ENCODE measurements around the gene SULF2.

The SULF2 gene

DNA sequence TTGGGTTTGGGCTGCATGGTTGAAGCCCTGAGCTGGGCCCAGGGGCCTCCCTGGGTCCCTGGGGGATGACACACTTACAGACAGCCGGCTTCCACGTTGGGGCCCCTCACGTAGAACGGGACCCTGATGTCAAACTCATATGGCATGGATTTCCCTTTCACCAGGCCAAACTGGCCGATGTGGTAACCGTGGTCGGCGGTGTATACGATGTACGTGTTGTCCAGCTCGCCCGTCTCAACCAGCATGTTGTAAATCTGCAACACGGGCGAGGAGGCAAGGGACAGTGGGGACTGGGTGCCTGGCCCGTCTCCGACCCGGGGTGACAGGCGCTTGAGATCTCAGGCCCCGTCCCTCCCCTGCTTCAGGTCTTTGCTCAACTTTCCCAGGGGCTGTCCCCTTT, 102.4 kb downstream of the SULF2 start:
- no peaks in the 10 kb centered on the region for H3K27me3 ChIP-seq (ENCODE audit: insufficient read depth, poor library complexity, severe bottlenecking)
- no peak for DNase-seq (ENCODE audit: low read depth in 1 of 2, low spot score in 1 of 2)
- TF ChIP-seq GABPA (IDR thresholded peaks at IDR 0.05; ENCODE audit: low read depth): no peak
- H3K27ac ChIP-seq (replicated peaks): no peak overlapping the region
- no peak overlapping the region for H3K4me3 ChIP-seq (replicated peaks; ENCODE audit: insufficient read depth, low read length)

DNA sequence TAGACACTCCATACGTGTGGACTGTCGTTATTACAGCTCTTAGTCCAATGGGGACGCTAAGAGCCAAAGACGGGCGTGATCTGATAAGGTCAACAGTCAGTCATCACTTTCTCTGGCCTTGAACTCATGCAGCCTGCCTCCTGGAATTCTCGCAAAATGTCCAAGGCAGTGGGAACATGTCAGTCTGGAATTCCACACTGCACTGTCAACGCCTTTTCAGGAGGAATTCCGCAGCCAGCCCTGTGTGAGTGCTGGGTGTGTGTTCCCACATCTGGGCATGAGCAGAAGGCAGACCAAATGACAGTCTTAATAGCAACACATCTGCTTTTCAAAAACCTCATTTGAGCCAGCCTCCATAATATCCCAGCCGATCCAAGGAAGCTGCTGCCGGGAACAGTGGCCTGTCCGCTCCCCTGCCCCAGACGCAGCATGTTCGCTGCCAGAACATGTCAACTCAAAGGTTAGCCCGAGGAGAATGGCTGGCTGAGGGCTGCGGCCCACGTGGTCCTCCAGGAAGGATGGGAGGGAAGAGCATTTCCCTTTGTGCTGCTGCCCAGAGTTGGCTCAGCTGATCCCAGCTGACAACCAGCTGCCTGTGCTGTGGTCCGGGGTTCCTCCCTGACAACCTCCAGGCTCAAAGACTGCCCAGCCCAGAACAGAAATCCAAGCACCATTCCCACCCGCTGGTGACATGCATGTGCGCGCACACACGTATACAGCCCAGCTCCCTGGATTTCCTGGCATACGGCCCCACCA, 103.1 kb downstream of the SULF2 start:
- TF ChIP-seq SPI1 (IDR thresholded peaks at IDR 0.05; ENCODE audit: borderline replicate concordance, low read depth) (no peak), POLR2AphosphoS5 (IDR thresholded peaks at IDR 0.05; ENCODE audit: low read depth) (no peak), GABPA (IDR thresholded peaks at IDR 0.05; ENCODE audit: low read depth) (no peak)
- TF ChIP-seq, protein P1, sequence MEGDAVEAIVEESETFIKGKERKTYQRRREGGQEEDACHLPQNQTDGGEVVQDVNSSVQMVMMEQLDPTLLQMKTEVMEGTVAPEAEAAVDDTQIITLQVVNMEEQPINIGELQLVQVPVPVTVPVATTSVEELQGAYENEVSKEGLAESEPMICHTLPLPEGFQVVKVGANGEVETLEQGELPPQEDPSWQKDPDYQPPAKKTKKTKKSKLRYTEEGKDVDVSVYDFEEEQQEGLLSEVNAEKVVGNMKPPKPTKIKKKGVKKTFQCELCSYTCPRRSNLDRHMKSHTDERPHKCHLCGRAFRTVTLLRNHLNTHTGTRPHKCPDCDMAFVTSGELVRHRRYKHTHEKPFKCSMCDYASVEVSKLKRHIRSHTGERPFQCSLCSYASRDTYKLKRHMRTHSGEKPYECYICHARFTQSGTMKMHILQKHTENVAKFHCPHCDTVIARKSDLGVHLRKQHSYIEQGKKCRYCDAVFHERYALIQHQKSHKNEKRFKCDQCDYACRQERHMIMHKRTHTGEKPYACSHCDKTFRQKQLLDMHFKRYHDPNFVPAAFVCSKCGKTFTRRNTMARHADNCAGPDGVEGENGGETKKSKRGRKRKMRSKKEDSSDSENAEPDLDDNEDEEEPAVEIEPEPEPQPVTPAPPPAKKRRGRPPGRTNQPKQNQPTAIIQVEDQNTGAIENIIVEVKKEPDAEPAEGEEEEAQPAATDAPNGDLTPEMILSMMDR (IDR thresholded peaks at IDR 0.05; ENCODE audit: insufficient read depth, low read length): no peak
- TF ChIP-seq, protein P2, sequence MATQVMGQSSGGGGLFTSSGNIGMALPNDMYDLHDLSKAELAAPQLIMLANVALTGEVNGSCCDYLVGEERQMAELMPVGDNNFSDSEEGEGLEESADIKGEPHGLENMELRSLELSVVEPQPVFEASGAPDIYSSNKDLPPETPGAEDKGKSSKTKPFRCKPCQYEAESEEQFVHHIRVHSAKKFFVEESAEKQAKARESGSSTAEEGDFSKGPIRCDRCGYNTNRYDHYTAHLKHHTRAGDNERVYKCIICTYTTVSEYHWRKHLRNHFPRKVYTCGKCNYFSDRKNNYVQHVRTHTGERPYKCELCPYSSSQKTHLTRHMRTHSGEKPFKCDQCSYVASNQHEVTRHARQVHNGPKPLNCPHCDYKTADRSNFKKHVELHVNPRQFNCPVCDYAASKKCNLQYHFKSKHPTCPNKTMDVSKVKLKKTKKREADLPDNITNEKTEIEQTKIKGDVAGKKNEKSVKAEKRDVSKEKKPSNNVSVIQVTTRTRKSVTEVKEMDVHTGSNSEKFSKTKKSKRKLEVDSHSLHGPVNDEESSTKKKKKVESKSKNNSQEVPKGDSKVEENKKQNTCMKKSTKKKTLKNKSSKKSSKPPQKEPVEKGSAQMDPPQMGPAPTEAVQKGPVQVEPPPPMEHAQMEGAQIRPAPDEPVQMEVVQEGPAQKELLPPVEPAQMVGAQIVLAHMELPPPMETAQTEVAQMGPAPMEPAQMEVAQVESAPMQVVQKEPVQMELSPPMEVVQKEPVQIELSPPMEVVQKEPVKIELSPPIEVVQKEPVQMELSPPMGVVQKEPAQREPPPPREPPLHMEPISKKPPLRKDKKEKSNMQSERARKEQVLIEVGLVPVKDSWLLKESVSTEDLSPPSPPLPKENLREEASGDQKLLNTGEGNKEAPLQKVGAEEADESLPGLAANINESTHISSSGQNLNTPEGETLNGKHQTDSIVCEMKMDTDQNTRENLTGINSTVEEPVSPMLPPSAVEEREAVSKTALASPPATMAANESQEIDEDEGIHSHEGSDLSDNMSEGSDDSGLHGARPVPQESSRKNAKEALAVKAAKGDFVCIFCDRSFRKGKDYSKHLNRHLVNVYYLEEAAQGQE (IDR thresholded peaks at IDR 0.05; ENCODE audit: insufficient replicate concordance, low read depth): no peak
- Histone ChIP-seq H3K27ac (replicated peaks) (no peak overlapping the region), H3K4me3 (replicated peaks; ENCODE audit: insufficient read depth, low read length) (no peak overlapping the region), H3K27me3 (ENCODE audit: insufficient read depth, poor library complexity, severe bottlenecking) (no peaks in the 10 kb centered on the region)
- DNase-seq (ENCODE audit: low read depth in 1 of 2, low spot score in 1 of 2): no peak

DNA sequence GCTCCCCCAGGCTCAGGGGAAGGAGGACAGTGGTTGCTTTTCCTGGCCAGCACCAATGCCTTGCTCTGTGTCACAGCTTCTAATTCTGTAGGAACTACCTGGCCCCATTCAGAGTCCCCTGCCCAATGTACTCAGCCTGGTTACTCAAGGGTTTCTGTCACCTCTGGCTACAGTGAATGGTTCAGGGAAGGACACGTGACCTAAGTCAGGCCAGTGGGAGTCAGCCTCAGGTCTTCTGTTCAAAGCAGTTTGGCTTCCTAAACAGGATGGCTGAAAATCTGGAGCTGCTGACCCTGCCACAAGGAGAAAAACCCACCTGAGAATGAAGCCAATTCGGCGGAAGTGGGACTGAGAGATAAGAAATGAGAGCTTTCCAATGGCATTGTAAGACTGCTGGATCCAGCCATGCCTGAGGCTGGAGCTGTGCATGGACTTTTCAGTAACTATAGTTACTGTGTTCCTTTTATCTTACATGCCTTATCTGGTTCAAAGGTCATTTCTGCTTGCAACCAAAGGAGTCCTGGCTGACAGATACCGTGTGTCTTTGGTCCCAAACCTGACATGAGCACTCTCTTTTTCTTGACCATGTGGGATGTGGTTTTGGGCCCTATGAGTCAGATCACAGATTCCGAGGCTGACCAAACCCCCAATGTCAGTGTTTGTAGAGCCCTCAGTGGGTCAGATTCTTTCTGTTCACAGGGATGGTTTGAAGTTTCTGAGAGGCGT, 104.3 kb downstream of the SULF2 start:
- DNase-seq (ENCODE audit: low read depth in 1 of 2, low spot score in 1 of 2): no peak
- Histone ChIP-seq H3K4me3 (replicated peaks; ENCODE audit: insufficient read depth, low read length) (no peak overlapping the region), H3K27me3 (ENCODE audit: insufficient read depth, poor library complexity, severe bottlenecking) (no peaks in the 10 kb centered on the region), H3K27ac (replicated peaks) (no peak overlapping the region)
- TF ChIP-seq, protein P2 (IDR thresholded peaks at IDR 0.05; ENCODE audit: insufficient replicate concordance, low read depth): no peak
- TF ChIP-seq POLR2AphosphoS5 (IDR thresholded peaks at IDR 0.05; ENCODE audit: low read depth) (no peak), SPI1 (IDR thresholded peaks at IDR 0.05; ENCODE audit: borderline replicate concordance, low read depth) (no peak), GABPA (IDR thresholded peaks at IDR 0.05; ENCODE audit: low read depth) (no peak)
- TF ChIP-seq, protein P1 (IDR thresholded peaks at IDR 0.05; ENCODE audit: insufficient read depth, low read length): no peak

DNA sequence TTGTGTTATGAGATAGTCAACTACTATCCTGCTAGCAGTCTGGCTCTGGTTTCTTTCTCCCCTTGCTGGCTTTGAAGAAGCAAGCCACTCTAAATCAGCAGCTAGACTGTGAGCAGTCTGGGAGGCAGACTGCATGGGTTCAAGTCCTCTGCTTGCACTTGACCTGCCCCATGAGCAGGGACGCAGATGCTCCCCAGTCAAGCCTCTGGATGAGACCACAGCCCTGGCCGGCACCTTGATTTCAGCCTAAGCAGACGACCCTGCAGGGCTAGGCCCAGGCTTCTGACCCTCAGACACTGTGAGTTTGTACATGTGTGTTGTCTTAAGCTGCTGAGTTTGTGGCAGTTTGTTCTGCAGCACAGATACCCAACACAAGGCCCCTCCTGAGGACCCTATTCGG, 105.8 kb downstream of the SULF2 start:
- H3K27ac ChIP-seq (replicated peaks): no peak overlapping the region
- H3K4me3 ChIP-seq (replicated peaks; ENCODE audit: insufficient read depth, low read length): no peak overlapping the region
- no peaks in the 10 kb centered on the region for H3K27me3 ChIP-seq (ENCODE audit: insufficient read depth, poor library complexity, severe bottlenecking)
- DNase-seq (ENCODE audit: low read depth in 1 of 2, low spot score in 1 of 2): no peak
- TF ChIP-seq, protein P2 (IDR thresholded peaks at IDR 0.05; ENCODE audit: insufficient replicate concordance, low read depth): no peak
- no peak for TF ChIP-seq GABPA (IDR thresholded peaks at IDR 0.05; ENCODE audit: low read depth)
- no peak for TF ChIP-seq POLR2AphosphoS5 (IDR thresholded peaks at IDR 0.05; ENCODE audit: low read depth)
- TF ChIP-seq, protein P1 (IDR thresholded peaks at IDR 0.05; ENCODE audit: insufficient read depth, low read length): no peak
- no peak for TF ChIP-seq SPI1 (IDR thresholded peaks at IDR 0.05; ENCODE audit: borderline replicate concordance, low read depth)
